H1 (cell line): ENCODE measurements around the gene MYBPH. TPM values are rescaled to one million over a fixed set of nuclear protein-coding genes. Genes with fewer than 3 reads are reported as not detected.

Experiments
- CTCF ChIA-PET: fragments of 300-600 bp; sonication (Branson Sonifier 250); formaldehyde crosslinking; loops from one replicate; lab custom pipeline; 2021; ENCODE audit not compliant: partially characterized antibody; lab: Charles Lee
- POLR2A ChIA-PET: fragments of 300-600 bp; sonication (Branson Sonifier 250); formaldehyde crosslinking; loops from one replicate; lab custom pipeline; 2021; ENCODE audit warnings: inconsistent platforms; ENCODE audit not compliant: partially characterized antibody; lab: Charles Lee
- DNase-seq, 2 experiments: peaks; one replicate each; pipeline versions ENCODE4 v3.0.0 to v3.0.0-alpha.2; 2010 to 2022; ENCODE audit warnings: low spot score in 2 of 2, low read depth in 1 of 2, mixed read lengths in 1 of 2
- FAIRE-seq: peaks from 2 replicates; lab custom pipeline; 2011; peaks lifted over from hg19 to GRCh38; lab: Jason Lieb, UNC
- H2AFZ ChIP-seq: 2 replicates; pipeline ENCODE4 v1.8.1; 2012; ENCODE audit warnings: low read length, inconsistent platforms
- H2AK5ac ChIP-seq: 2 replicates; pipeline ENCODE4 v1.6.1; 2013; ENCODE audit warnings: low read depth, low read length
- H2BK120ac ChIP-seq: replicated peaks from 2 replicates; pipeline ENCODE3; 2013; ENCODE audit warnings: low read depth, low read length, inconsistent platforms
- H2BK12ac ChIP-seq: 2 replicates; pipeline ENCODE4 v1.6.1; 2013; ENCODE audit warnings: low read depth, low read length
- H2BK15ac ChIP-seq: 2 replicates; pipeline ENCODE4 v1.6.1; 2013; ENCODE audit warnings: low read length
- H2BK20ac ChIP-seq: 2 replicates; pipeline ENCODE4 v1.6.1; 2013; ENCODE audit warnings: low read length
- H2BK5ac ChIP-seq: 2 replicates; pipeline ENCODE4 v1.6.1; 2013; ENCODE audit warnings: low read depth, low read length
- H3K14ac ChIP-seq: 2 replicates; pipeline ENCODE4 v1.6.1; 2013; ENCODE audit warnings: inconsistent platforms; ENCODE audit not compliant: insufficient read length
- H3K18ac ChIP-seq: 2 replicates; pipeline ENCODE4 v1.6.1; 2013; ENCODE audit warnings: low read length; ENCODE audit errors: extremely low read depth
- H3K23ac ChIP-seq: 2 replicates; pipeline ENCODE4 v1.6.1; 2013; ENCODE audit warnings: inconsistent platforms; ENCODE audit not compliant: insufficient read length
- H3K23me2 ChIP-seq: 2 replicates; pipeline ENCODE4 v1.6.1; 2013; ENCODE audit warnings: low read depth, low read length
- H3K27ac ChIP-seq: 2 replicates; pipeline ENCODE4 v1.6.1; 2011; ENCODE audit warnings: low read depth, low read length, inconsistent platforms
- H3K27me3 ChIP-seq, 4 experiments: replicated peaks in 1 of 4; 1 replicate in 1 of 4; 2 replicates in 3 of 4; pipeline versions ENCODE4 v1.6.1 to v1.8.1; 2011 to 2013; ENCODE audit warnings: low read length in 3 of 4, mild to moderate bottlenecking in 3 of 4, inconsistent platforms in 2 of 4, mixed read lengths in 2 of 4, moderate library complexity in 1 of 4; ENCODE audit not compliant: control insufficient read depth in 3 of 4, insufficient read depth in 3 of 4; ENCODE audit errors: extremely low read depth in 1 of 4
- H3K36me3 ChIP-seq, 4 experiments: 2 replicates each; pipeline versions ENCODE4 v1.6.1 to v1.8.1; 2011 to 2013; ENCODE audit warnings: mild to moderate bottlenecking in 4 of 4, low read length in 3 of 4, moderate library complexity in 2 of 4, control low read depth in 1 of 4, inconsistent platforms in 1 of 4; ENCODE audit not compliant: insufficient read depth in 4 of 4, control insufficient read depth in 2 of 4
- H3K4ac ChIP-seq: replicated peaks from 2 replicates; pipeline ENCODE3; 2013; ENCODE audit warnings: low read length, low read depth, mixed read lengths, inconsistent platforms; ENCODE audit not compliant: insufficient read length
- H3K4me1 ChIP-seq, 4 experiments: replicated peaks in 1 of 4; 1 replicate in 1 of 4; 2 replicates in 3 of 4; pipeline versions ENCODE4 v1.6.1 to v1.8.1; 2011 to 2013; ENCODE audit warnings: low read length in 3 of 4, inconsistent platforms in 2 of 4, mixed read lengths in 1 of 4; ENCODE audit not compliant: insufficient read depth in 4 of 4, control insufficient read depth in 3 of 4
- H3K4me2 ChIP-seq, 2 experiments: 2 replicates each; pipeline versions ENCODE4 v1.6.1 to v1.8.1; 2011 to 2013; ENCODE audit warnings: low read depth in 2 of 2, low read length in 2 of 2, control low read depth in 1 of 2, inconsistent platforms in 1 of 2, mild to moderate bottlenecking in 1 of 2; ENCODE audit not compliant: insufficient read depth in 1 of 2
- H3K4me3 ChIP-seq, 4 experiments: fragments of 200-600, 300-600 bp in 1 of 4; sonication (generic), shearing (Covaris generic), sonication (Bioruptor Twin) in 1 of 4; 2 replicates each; pipeline versions ENCODE4 v1.5.1 to v1.8.1; 2011 to 2016; ENCODE audit warnings: low read length in 4 of 4, low read depth in 3 of 4, control low read depth in 2 of 4, inconsistent platforms in 2 of 4, mild to moderate bottlenecking in 2 of 4, mixed read lengths in 1 of 4, moderate library complexity in 1 of 4; ENCODE audit not compliant: insufficient read depth in 2 of 4; ENCODE audit errors: extremely low read depth in 1 of 4
- H3K56ac ChIP-seq: replicated peaks from 2 replicates; pipeline ENCODE3; 2013; ENCODE audit warnings: low read depth, mild to moderate bottlenecking, mixed read lengths, low read length, inconsistent platforms; ENCODE audit not compliant: insufficient read length
- H3K79me1 ChIP-seq: 2 replicates; pipeline ENCODE4 v1.6.1; 2013; ENCODE audit warnings: low read depth, low read length, control low read depth
- H3K79me2 ChIP-seq, 2 experiments: 2 replicates each; pipeline versions ENCODE4 v1.6.1 to v1.8.1; 2012 to 2013; ENCODE audit warnings: low read length in 2 of 2, mild to moderate bottlenecking in 2 of 2, inconsistent platforms in 1 of 2; ENCODE audit not compliant: insufficient read depth in 2 of 2, control insufficient read depth in 1 of 2
- H3K9ac ChIP-seq, 4 experiments: replicated peaks in 1 of 4; 1 replicate in 1 of 4; 2 replicates in 3 of 4; pipeline versions ENCODE4 v1.6.1 to v1.8.1; 2011 to 2013; ENCODE audit warnings: low read depth in 3 of 4, low read length in 3 of 4, control low read depth in 2 of 4, mild to moderate bottlenecking in 2 of 4, moderate library complexity in 2 of 4, inconsistent platforms in 1 of 4; ENCODE audit errors: extremely low read depth in 1 of 4
- H3K9me3 ChIP-seq, 2 experiments: 2 replicates each; pipeline versions ENCODE4 v1.6.1 to v1.8.1; 2012 to 2013; ENCODE audit warnings: mild to moderate bottlenecking in 2 of 2, moderate library complexity in 2 of 2, control low read depth in 1 of 2, inconsistent platforms in 1 of 2, low read depth in 1 of 2, low read length in 1 of 2, mixed read lengths in 1 of 2; ENCODE audit not compliant: insufficient read depth in 2 of 2
- H4K20me1 ChIP-seq, 2 experiments: replicated peaks in 1 of 2; 2 replicates each; pipeline versions ENCODE3 to v1.8.1; 2011 to 2013; ENCODE audit warnings: inconsistent platforms in 2 of 2, low read length in 2 of 2, mild to moderate bottlenecking in 1 of 2; ENCODE audit not compliant: insufficient read depth in 2 of 2, control insufficient read depth in 1 of 2
- H4K5ac ChIP-seq: 2 replicates; pipeline ENCODE4 v1.6.1; 2013; ENCODE audit warnings: low read length, low read depth, mixed read lengths, inconsistent platforms; ENCODE audit not compliant: insufficient read length
- H4K8ac ChIP-seq: 2 replicates; pipeline ENCODE4 v1.8.0; 2013; ENCODE audit warnings: mild to moderate bottlenecking, moderate library complexity, low read length, inconsistent platforms; ENCODE audit not compliant: insufficient read depth; ENCODE audit errors: extremely low read depth
- H4K91ac ChIP-seq: replicated peaks from 2 replicates; pipeline ENCODE3; 2013; ENCODE audit warnings: low read length, mixed read lengths, inconsistent platforms; ENCODE audit not compliant: insufficient read length
- GTF2F1 ChIP-seq: IDR thresholded peaks from 2 replicates; pipeline ENCODE4 v1.6.1; 2012; ENCODE audit warnings: low read depth, low read length, improper control_type of control experiment, borderline replicate concordance
- KDM1A ChIP-seq: fragments of 200-600, 300-600 bp; sonication (generic); IDR thresholded peaks from 2 replicates; pipeline ENCODE4 v1.7.1; 2016; ENCODE audit warnings: mild to moderate bottlenecking, low read length, borderline replicate concordance
- PHF8 ChIP-seq: fragments of 200-600 bp; sonication (generic); conservative IDR thresholded peaks from 2 replicates; pipeline ENCODE4 v1.7.1; 2012; ENCODE audit warnings: low read depth, mild to moderate bottlenecking, inconsistent platforms, low read length, moderate library complexity
- POLR2AphosphoS5 ChIP-seq: IDR thresholded peaks from 2 replicates; pipeline ENCODE4 v1.6.1; 2011; ENCODE audit warnings: low read depth, low read length
- POU5F1 ChIP-seq: IDR thresholded peaks from 2 replicates; pipeline ENCODE4 v1.6.1; 2011; ENCODE audit warnings: low read depth, mild to moderate bottlenecking, low read length, moderate library complexity
- RBBP5 ChIP-seq: IDR thresholded peaks from 2 replicates; pipeline ENCODE4 v1.7.1; 2012; ENCODE audit warnings: low read depth, mild to moderate bottlenecking, inconsistent platforms, low read length, moderate library complexity, borderline replicate concordance
- RNF2 ChIP-seq: fragments of 200-900, 300-1000 bp; sonication (generic); IDR thresholded peaks from 2 replicates; pipeline ENCODE4 v1.7.1; 2016; ENCODE audit warnings: borderline replicate concordance, low read depth, mild to moderate bottlenecking, antibody characterized with exemption, low read length; ENCODE audit not compliant: poor library complexity, severe bottlenecking; ENCODE audit errors: missing control alignments
- SIX5 ChIP-seq: IDR thresholded peaks from 2 replicates; pipeline ENCODE4 v1.6.1; 2011; ENCODE audit warnings: mild to moderate bottlenecking, low read depth, low read length
- SP4 ChIP-seq: IDR thresholded peaks from 2 replicates; pipeline ENCODE4 v1.6.1; 2012; ENCODE audit warnings: low read length, inconsistent platforms
- SRF ChIP-seq: IDR thresholded peaks from 2 replicates; pipeline ENCODE4 v1.6.1; 2011; ENCODE audit warnings: mild to moderate bottlenecking, low read depth, low read length, moderate library complexity
- TEAD4 ChIP-seq: IDR thresholded peaks from 2 replicates; pipeline ENCODE4 v1.6.1; 2012; ENCODE audit warnings: low read depth, low read length, inconsistent platforms, mixed read lengths
- WGBS, 2 experiments: shearing (Covaris generic) in 1 of 2; methylation state at CpG; one replicate each; pipeline versions ENCODE4 v1.1.6 to v1.1.7; 2013 to 2015; ENCODE audit warnings: low lambda C conversion rate in 2 of 2, mixed read lengths in 2 of 2, inconsistent platforms in 1 of 2, low coverage in 1 of 2, missing lambda C conversion rate in 1 of 2; ENCODE audit not compliant: insufficient replicate concordance in 2 of 2, insufficient coverage in 1 of 2, insufficient read length in 1 of 2; ENCODE audit errors: extremely low coverage in 1 of 2, missing lambda C conversion rate in 1 of 2; 5-methylcytosine and 5-hydroxymethylcytosine counted together
- polyA plus RNA-seq, 7 experiments: library from polyadenylated mRNA; depleted of rRNA in 3 of 7; stranded (reverse) in 5 of 7; unstranded in 2 of 7; fragments of >200 nt in 5 of 7; fragments of 200-250 nt in 2 of 7; gene quantifications; 1 replicate in 5 of 7; 2 replicates in 1 of 7; 4 replicates in 1 of 7; pipeline versions ENCODE4 v1.2.1 to v1.2.3, GENCODE V29; 2011 to 2013; ENCODE audit warnings: missing spikeins in 2 of 7, mixed read lengths in 2 of 7
- total RNA-seq: library from RNA; stranded (reverse); fragmentation: NEBNext Ultra II Directional; extraction: Animal tissue kit (Norgen Biotek cat#: 25700); gene quantifications from 2 replicates; pipeline ENCODE4 v1.2.1, GENCODE V29; 2021
- TF ChIP-seq, protein P1 (sequence below): IDR thresholded peaks from 2 replicates; pipeline ENCODE4 v1.6.1; 2012; ENCODE audit warnings: low read length, inconsistent platforms

MYBPH gene
- total and polyA plus RNA-seq, 2 of the 8 experiments (the other 6 are each of a cell fraction or from before 2014, with no cell fraction given) = not detected

DNA sequence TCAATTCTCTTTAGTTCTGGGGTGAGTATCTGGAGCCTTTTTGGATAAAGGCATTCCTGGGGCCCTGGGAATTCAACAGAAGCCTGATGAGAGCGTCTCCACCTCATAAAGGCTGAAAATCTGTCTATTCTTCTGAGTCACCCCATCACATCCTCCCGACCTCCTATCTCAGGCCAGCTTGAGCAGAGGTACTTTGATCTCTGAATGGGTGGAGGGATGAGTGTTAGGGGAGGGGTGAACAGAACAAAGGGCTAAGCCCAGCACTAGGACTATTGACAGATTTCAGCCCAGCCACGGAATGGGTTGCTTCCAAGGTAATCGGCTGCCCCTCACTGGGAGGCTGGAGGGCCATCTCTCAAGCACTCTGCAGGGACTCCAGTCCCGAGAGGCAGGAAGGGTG is 2.5 kb upstream of the MYBPH start:
- DNase-seq = no peak
- CTCF ChIA-PET = interaction anchor here (0.9 to 12.8 kb wide), 14 partner anchors 17 to 143 kb away, joined by 3 to 140 read pairs (median 6); no protein-coding TSS in a partner anchor
- TF ChIP-seq, protein P1, sequence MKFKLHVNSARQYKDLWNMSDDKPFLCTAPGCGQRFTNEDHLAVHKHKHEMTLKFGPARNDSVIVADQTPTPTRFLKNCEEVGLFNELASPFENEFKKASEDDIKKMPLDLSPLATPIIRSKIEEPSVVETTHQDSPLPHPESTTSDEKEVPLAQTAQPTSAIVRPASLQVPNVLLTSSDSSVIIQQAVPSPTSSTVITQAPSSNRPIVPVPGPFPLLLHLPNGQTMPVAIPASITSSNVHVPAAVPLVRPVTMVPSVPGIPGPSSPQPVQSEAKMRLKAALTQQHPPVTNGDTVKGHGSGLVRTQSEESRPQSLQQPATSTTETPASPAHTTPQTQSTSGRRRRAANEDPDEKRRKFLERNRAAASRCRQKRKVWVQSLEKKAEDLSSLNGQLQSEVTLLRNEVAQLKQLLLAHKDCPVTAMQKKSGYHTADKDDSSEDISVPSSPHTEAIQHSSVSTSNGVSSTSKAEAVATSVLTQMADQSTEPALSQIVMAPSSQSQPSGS = no peak
- no peak for TF ChIP-seq GTF2F1
- no peak for TF ChIP-seq SIX5
- TF ChIP-seq RNF2 = no peak
- TF ChIP-seq SRF = no peak
- TF ChIP-seq PHF8 = no peak
- no peak for TF ChIP-seq POU5F1
- no peak for TF ChIP-seq POLR2AphosphoS5
- no peak for TF ChIP-seq KDM1A
- no peak for TF ChIP-seq SP4
- no peak for TF ChIP-seq RBBP5
- TF ChIP-seq TEAD4 = no peak

More for the DNA sequence above, 2.5 kb upstream of the MYBPH start:
- Histone ChIP-seq H2AFZ (no peak overlapping the region), H2BK5ac (no peak overlapping the region), H3K27me3 (no peaks in the 10 kb centered on the region), H2AK5ac (no peak overlapping the region), H4K8ac (no peak overlapping the region), H3K9me3 (no peaks in the 10 kb centered on the region), H3K4me2 (no peak overlapping the region), H2BK12ac (0 out of 2 replicates have a peak overlapping the region, but pooled peaks have one; percentile 17), H3K79me2 (no peaks in the 10 kb centered on the region), H3K36me3 (no peaks in the 10 kb centered on the region), H3K23ac (no peak overlapping the region), H3K27ac (no peak overlapping the region), H3K4me1 (peaks cover 0 to 4% (median 3%) of the 10 kb centered on the region in 4 experiments; a peak in 3 of 7 replicates), H2BK15ac (0 out of 2 replicates have a peak overlapping the region, but pooled peaks have one; percentile 6), H3K79me1 (no peaks in the 10 kb centered on the region), H4K5ac (no peak overlapping the region), H4K91ac (no peak overlapping the region), H3K4me3 (no peak overlapping the region), H3K18ac (no peak overlapping the region), H2BK20ac (no peak overlapping the region), H3K56ac (no peak overlapping the region), H3K4ac (no peak overlapping the region), H4K20me1 (no peaks in the 10 kb centered on the region), H2BK120ac (no peak overlapping the region), H3K14ac (no peak overlapping the region), H3K23me2 (no peaks in the 10 kb centered on the region), H3K9ac (no peak overlapping the region)
- no peak for FAIRE-seq
- POLR2A ChIA-PET = no interaction called here
- 71% methylated on average over 5 of the region's 5 CpGs; no CpG with 5 or more reads in 1 of the 2 experiments for whole genome bisulfite sequencing, 2 experiments
